DOHH2 (cell line): ENCODE data around the gene APCDD1L.

ENCODE experiments used
- H3F3A ChIP-seq: fragments of 200-600 bp; sonication (generic), shearing (Covaris generic); 2 replicates; pipeline ENCODE4 v1.6.0; 2016; ENCODE audit warnings: antibody characterized with exemption, mild to moderate bottlenecking; ENCODE audit not compliant: control insufficient read depth, insufficient read depth
- H3K27ac ChIP-seq: fragments of 200-600 bp; sonication (generic); 2 replicates; pipeline ENCODE4 v1.5.1; 2014; ENCODE audit warnings: low read depth, mild to moderate bottlenecking, low read length, moderate library complexity
- H3K27me3 ChIP-seq: fragments of 200-600 bp; sonication (generic); 2 replicates; pipeline ENCODE4 v1.6.1; 2014; ENCODE audit warnings: mild to moderate bottlenecking, low read length, mixed read lengths; ENCODE audit not compliant: control insufficient read depth
- H3K36me3 ChIP-seq: fragments of 200-600 bp; sonication (generic); 2 replicates; pipeline ENCODE4 v1.6.1; 2014; ENCODE audit warnings: mild to moderate bottlenecking, low read length, moderate library complexity, mixed read lengths; ENCODE audit not compliant: control insufficient read depth
- H3K4me1 ChIP-seq: fragments of 200-600 bp; sonication (generic); 2 replicates; pipeline ENCODE4 v1.6.1; 2014; ENCODE audit warnings: mild to moderate bottlenecking, low read length, mixed read lengths; ENCODE audit not compliant: control insufficient read depth
- H3K4me2 ChIP-seq: fragments of 200-600 bp; sonication (generic); 2 replicates; pipeline ENCODE4 v1.6.0; 2014; ENCODE audit warnings: mild to moderate bottlenecking, low read length, moderate library complexity
- H3K4me3 ChIP-seq: fragments of 200-600 bp; sonication (generic); 2 replicates; pipeline ENCODE4 v1.5.1; 2014; ENCODE audit warnings: mild to moderate bottlenecking, low read length, mixed read lengths
- H3K79me2 ChIP-seq: fragments of 200-600 bp; sonication (generic); 2 replicates; pipeline ENCODE4 v1.6.1; 2014; ENCODE audit warnings: mild to moderate bottlenecking, low read length, mixed read lengths; ENCODE audit not compliant: control insufficient read depth
- H3K9me2 ChIP-seq: fragments of 200-600 bp; sonication (generic); replicated peaks from 2 replicates; pipeline ENCODE4 v1.6.1; 2014; ENCODE audit warnings: mild to moderate bottlenecking, low read length, mixed read lengths; ENCODE audit not compliant: control insufficient read depth
- H3K9me3 ChIP-seq: fragments of 200-600 bp; sonication (generic); 2 replicates; pipeline ENCODE4 v1.6.1; 2014; ENCODE audit warnings: antibody characterized with exemption, low read length, mixed read lengths; ENCODE audit not compliant: control insufficient read depth, insufficient read depth
- H4K20me1 ChIP-seq: fragments of 200-600 bp; sonication (generic); 2 replicates; pipeline ENCODE4 v1.6.0; 2014; ENCODE audit warnings: low read depth, mild to moderate bottlenecking, antibody characterized with exemption, low read length, moderate library complexity; ENCODE audit not compliant: control insufficient read depth, insufficient read depth
- CTCF ChIP-seq: fragments of 200-600 bp; sonication (generic); IDR thresholded peaks from one replicate; pipeline ENCODE4 v1.5.1; 2014; ENCODE audit warnings: antibody characterized with exemption, mild to moderate bottlenecking, low read depth, low read length; ENCODE audit not compliant: poor library complexity, severe bottlenecking
- EZH2phosphoT487 ChIP-seq: fragments of 200-600 bp; sonication (generic); IDR thresholded peaks from 2 replicates; pipeline ENCODE4 v1.6.1; 2017; ENCODE audit warnings: borderline replicate concordance, mild to moderate bottlenecking, antibody characterized with exemption, low read length, moderate library complexity, mixed read lengths

Gene APCDD1L

DNA sequence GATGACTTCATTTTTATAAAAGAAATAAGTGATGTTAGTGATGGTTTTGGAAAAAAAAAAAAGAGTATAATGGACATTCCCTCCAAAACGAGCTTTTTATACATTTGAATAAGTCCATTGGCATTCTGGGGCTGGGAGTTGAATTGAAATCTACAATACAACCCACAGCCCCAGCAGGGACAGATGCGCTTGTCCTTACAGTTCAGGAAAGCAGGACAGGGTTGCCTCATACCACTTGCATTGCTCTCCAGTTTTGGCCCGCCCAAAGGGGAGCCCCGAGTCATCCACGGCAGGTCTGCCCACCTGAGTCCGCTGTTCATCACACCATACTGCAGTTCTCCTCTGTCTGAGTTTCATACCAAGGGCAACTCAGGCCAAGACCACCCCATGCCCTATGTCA is 80.0 kb downstream of the APCDD1L start:
- no peaks in the 10 kb centered on the region for H3K27me3 ChIP-seq
- peaks cover 52% of the 10 kb centered on the region for H3K36me3 ChIP-seq
- H3K27ac ChIP-seq: no peak overlapping the region
- no peaks in the 10 kb centered on the region for H3F3A ChIP-seq
- no peaks in the 10 kb centered on the region; the same call in 1 of the 2 replicates for H4K20me1 ChIP-seq
- TF ChIP-seq EZH2phosphoT487 (no peak), CTCF (no peak)
- H3K4me3 ChIP-seq: no peak overlapping the region
- peaks cover 91% of the 10 kb centered on the region for H3K79me2 ChIP-seq
- H3K9me2 ChIP-seq: no peaks in the 10 kb centered on the region
- H3K4me2 ChIP-seq: no peak overlapping the region
- peaks cover 4% of the 10 kb centered on the region; the same call in 1 of the 2 replicates for H3K4me1 ChIP-seq
- no peaks in the 10 kb centered on the region for H3K9me3 ChIP-seq

DNA sequence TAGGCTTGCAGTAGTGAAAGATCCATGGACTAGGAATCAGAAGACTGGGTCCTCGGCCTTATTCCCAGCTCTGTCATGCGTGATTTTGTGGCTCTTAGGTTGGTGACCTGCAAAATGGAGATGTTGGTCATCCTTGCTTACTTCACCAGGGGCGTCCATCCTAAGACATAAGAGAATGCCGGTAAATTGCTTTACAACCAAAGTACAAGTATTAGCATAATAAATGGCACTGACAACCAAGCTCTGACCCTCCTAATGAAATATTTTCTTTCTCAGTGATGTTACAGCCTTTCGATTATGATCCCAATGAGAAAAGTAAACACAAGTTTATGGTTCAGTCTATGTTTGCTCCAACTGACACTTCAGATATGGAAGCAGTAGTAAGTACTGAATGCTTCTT is 80.9 kb downstream of the APCDD1L start:
- H3K9me3 ChIP-seq: no peaks in the 10 kb centered on the region
- no peaks in the 10 kb centered on the region for H3K27me3 ChIP-seq
- peaks cover 91% of the 10 kb centered on the region for H3K79me2 ChIP-seq
- no peak overlapping the region for H3K4me2 ChIP-seq
- peaks cover 4% of the 10 kb centered on the region; the same call in 1 of the 2 replicates for H3K4me1 ChIP-seq
- H3K36me3 ChIP-seq: peaks cover 50% of the 10 kb centered on the region
- H4K20me1 ChIP-seq: peaks cover 1% of the 10 kb centered on the region; the same call in 1 of the 2 replicates
- no peak overlapping the region for H3K27ac ChIP-seq
- no peak for TF ChIP-seq CTCF
- TF ChIP-seq EZH2phosphoT487: no peak
- H3F3A ChIP-seq: no peaks in the 10 kb centered on the region
- no peak overlapping the region for H3K4me3 ChIP-seq
- no peaks in the 10 kb centered on the region for H3K9me2 ChIP-seq

- Histone ChIP-seq H3K4me1 (peaks cover 4% of the 10 kb centered on the region; the same call in 1 of the 2 replicates), H3K4me3 (no peak overlapping the region), H3K9me2 (no peaks in the 10 kb centered on the region), H3K27me3 (no peaks in the 10 kb centered on the region), H3F3A (no peaks in the 10 kb centered on the region), H3K9me3 (no peaks in the 10 kb centered on the region), H3K36me3 (peaks cover 50% of the 10 kb centered on the region), H3K4me2 (no peak overlapping the region), H3K27ac (no peak overlapping the region), H4K20me1 (peaks cover 7% of the 10 kb centered on the region; the same call in 1 of the 2 replicates), H3K79me2 (peaks cover 92% of the 10 kb centered on the region)
- TF ChIP-seq CTCF: no peak
- no peak for TF ChIP-seq EZH2phosphoT487
Observed at GRCh38 chr20:58433759-58434158, 81.4 kb downstream of the APCDD1L start.
